SKM-1 (cell line): Measurements from ENCODE around the gene MT1E.
"Not testable (repeated sequence)": the region's sequence is repeated elsewhere in the genome, so short reads cannot be mapped to it uniquely, and the experiment has no call there.

Source experiments
- DNase-seq: peaks from one replicate; lab custom pipeline; 2025; ENCODE audit not compliant: unreplicated experiment; lab: John Stamatoyannopoulos, UW

Gene MT1E

GRCh38 chr16:56606476-56607108 lies 19.0 kb upstream of the MT1E start:
- DNase-seq: no peak

- DNase-seq: no peak
Measured at GRCh38 chr16:56607109-56607618, 18.4 kb upstream of the MT1E start.

- no peak for DNase-seq
Measured at GRCh38 chr16:56607675-56608042, 17.9 kb upstream of the MT1E start.

- DNase-seq: peak; percentile 95
Measured at GRCh38 chr16:56608043-56608875, 17.3 kb upstream of the MT1E start, which contains the start of gene MT2A. Gene MT2A (plus strand): TSS chr16:56608584. CDS start chr16:56608656, 72 bp downstream.

- no peak for DNase-seq
Measured at GRCh38 chr16:56608876-56609462, 16.6 kb upstream of the MT1E start.

GRCh38 chr16:56609463-56609921 lies 16.1 kb upstream of the MT1E start:
- DNase-seq: peak; percentile 85

- DNase-seq: no peak
Measured at GRCh38 chr16:56610017-56610608, 15.5 kb upstream of the MT1E start.

GRCh38 chr16:56610609-56611111 lies 14.9 kb upstream of the MT1E start:
- no peak for DNase-seq

GRCh38 chr16:56611281-56611833 lies 14.2 kb upstream of the MT1E start:
- DNase-seq: no peak

- DNase-seq: no peak
Measured at GRCh38 chr16:56613706-56614105, 11.9 kb upstream of the MT1E start.

GRCh38 chr16:56614549-56614991 lies 11.0 kb upstream of the MT1E start:
- DNase-seq: no peak

GRCh38 chr16:56615353-56615752 lies 10.2 kb upstream of the MT1E start:
- DNase-seq: no peak

- DNase-seq: no peak
Measured at GRCh38 chr16:56616608-56617211, 8.9 kb upstream of the MT1E start.

- no peak for DNase-seq
Measured at GRCh38 chr16:56617212-56618085, 8.1 kb upstream of the MT1E start.

GRCh38 chr16:56618138-56618537 lies 7.4 kb upstream of the MT1E start:
- DNase-seq: no peak

GRCh38 chr16:56620339-56620897 lies 5.2 kb upstream of the MT1E start:
- DNase-seq: no peak

GRCh38 chr16:56621665-56622445 lies 3.7 kb upstream of the MT1E start:
- not testable (repeated sequence) for DNase-seq

GRCh38 chr16:56623184-56623583 lies 2.4 kb upstream of the MT1E start:
- not testable (repeated sequence) for DNase-seq
